Vagina (tissue), 2 donors: ENCODE data around the gene PARD6G.

ENCODE experiments used
- POLR2A ChIP-seq, 2 donors: fragments of 450-650 bp; IDR thresholded peaks; one replicate each; pipeline ENCODE4 v1.6.1; 2017; ENCODE audit warnings: antibody characterized with exemption in 2 of 2, mild to moderate bottlenecking in 2 of 2, moderate library complexity in 2 of 2
- TF ChIP-seq, protein P1 (sequence below), 3 experiments: fragments of 450-650 bp in 2 of 3; fragments of 200-600 bp in 1 of 3; sonication (generic) in 1 of 3; IDR thresholded peaks; one replicate each; pipeline ENCODE4 v1.5.1; 2017 to 2019; ENCODE audit warnings: antibody characterized with exemption in 3 of 3, mild to moderate bottlenecking in 2 of 3, moderate library complexity in 2 of 3

DNA sequence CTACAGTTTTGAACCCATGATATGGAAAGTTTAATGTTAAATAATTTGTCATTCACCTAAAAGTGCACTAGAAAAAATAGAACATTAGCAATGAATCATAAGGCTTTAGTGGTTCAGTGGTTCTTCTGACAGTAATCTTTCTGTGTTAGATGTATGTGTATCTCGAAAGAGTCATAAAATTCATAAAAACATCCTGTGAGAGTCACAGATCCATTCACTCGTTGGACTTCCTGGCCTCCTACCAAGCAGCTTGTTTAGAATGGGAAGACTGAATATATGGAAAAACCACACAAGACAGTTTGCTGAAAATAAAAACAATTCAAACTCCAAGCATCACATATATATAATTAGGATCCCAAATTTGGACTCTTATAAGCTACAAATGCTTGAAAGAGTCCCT lies 103.4 kb downstream of the PARD6G start:
- no peak for TF ChIP-seq POLR2A (IDR thresholded peaks at IDR 0.05)
- TF ChIP-seq, protein P1, sequence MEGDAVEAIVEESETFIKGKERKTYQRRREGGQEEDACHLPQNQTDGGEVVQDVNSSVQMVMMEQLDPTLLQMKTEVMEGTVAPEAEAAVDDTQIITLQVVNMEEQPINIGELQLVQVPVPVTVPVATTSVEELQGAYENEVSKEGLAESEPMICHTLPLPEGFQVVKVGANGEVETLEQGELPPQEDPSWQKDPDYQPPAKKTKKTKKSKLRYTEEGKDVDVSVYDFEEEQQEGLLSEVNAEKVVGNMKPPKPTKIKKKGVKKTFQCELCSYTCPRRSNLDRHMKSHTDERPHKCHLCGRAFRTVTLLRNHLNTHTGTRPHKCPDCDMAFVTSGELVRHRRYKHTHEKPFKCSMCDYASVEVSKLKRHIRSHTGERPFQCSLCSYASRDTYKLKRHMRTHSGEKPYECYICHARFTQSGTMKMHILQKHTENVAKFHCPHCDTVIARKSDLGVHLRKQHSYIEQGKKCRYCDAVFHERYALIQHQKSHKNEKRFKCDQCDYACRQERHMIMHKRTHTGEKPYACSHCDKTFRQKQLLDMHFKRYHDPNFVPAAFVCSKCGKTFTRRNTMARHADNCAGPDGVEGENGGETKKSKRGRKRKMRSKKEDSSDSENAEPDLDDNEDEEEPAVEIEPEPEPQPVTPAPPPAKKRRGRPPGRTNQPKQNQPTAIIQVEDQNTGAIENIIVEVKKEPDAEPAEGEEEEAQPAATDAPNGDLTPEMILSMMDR (IDR thresholded peaks at IDR 0.05), result no peak
